Liver (tissue), 9 donors: ENCODE data around the gene EN2. TPM values are rescaled to one million over a fixed set of nuclear protein-coding genes. Genes with fewer than 3 reads are reported as not detected.

Source experiments
- DNase-seq: peaks from one replicate; pipeline ENCODE4 v3.0.0-alpha.2; 2017; ENCODE audit warnings: low spot score
- H3K27ac ChIP-seq, 2 donors: one replicate each; pipeline ENCODE4 v1.7.0; 2013; ENCODE audit warnings: inconsistent platforms in 2 of 2, low read length in 2 of 2, control low read depth in 1 of 2, low read depth in 1 of 2, mild to moderate bottlenecking in 1 of 2
- H3K27me3 ChIP-seq, 4 donors: one replicate each; pipeline versions ENCODE4 v1.6.1 to v1.7.0; 2013; ENCODE audit warnings: low read length in 3 of 4, inconsistent platforms in 1 of 4, mild to moderate bottlenecking in 1 of 4, moderate library complexity in 1 of 4; ENCODE audit not compliant: control insufficient read depth in 4 of 4, insufficient read depth in 4 of 4
- H3K36me3 ChIP-seq, 4 donors: one replicate each; pipeline versions ENCODE4 v1.6.1 to v1.7.0; 2013; ENCODE audit warnings: low read length in 3 of 4, mild to moderate bottlenecking in 3 of 4, low read depth in 1 of 4, moderate library complexity in 1 of 4; ENCODE audit not compliant: control insufficient read depth in 4 of 4, insufficient read depth in 3 of 4
- H3K4me1 ChIP-seq, 4 donors: one replicate each; pipeline versions ENCODE4 v1.6.1 to v1.7.0; 2013; ENCODE audit warnings: low read length in 3 of 4, mild to moderate bottlenecking in 3 of 4, moderate library complexity in 1 of 4; ENCODE audit not compliant: control insufficient read depth in 4 of 4, insufficient read depth in 4 of 4
- H3K4me3 ChIP-seq, 3 donors: one replicate each; pipeline versions ENCODE4 v1.6.1 to v1.7.0; 2013; ENCODE audit warnings: low read length in 3 of 3, control low read depth in 1 of 3, low read depth in 1 of 3, mild to moderate bottlenecking in 1 of 3
- H3K9ac ChIP-seq, 2 donors: one replicate each; pipeline ENCODE4 v1.7.0; 2013; ENCODE audit warnings: low read length in 2 of 2, mild to moderate bottlenecking in 2 of 2, moderate library complexity in 2 of 2, control low read depth in 1 of 2, low read depth in 1 of 2
- H3K9me3 ChIP-seq, 4 donors: one replicate each; pipeline versions ENCODE4 v1.6.1 to v1.7.0; 2013; ENCODE audit warnings: low read length in 3 of 4; ENCODE audit not compliant: control insufficient read depth in 4 of 4
- EGR1 ChIP-seq, 2 donors: IDR thresholded peaks; 2 replicates each; pipeline ENCODE4 v1.6.1; 2016 to 2018; ENCODE audit warnings: antibody characterized with exemption in 2 of 2, low read depth in 2 of 2
- FOXA1 ChIP-seq: IDR thresholded peaks from 2 replicates; pipeline ENCODE4 v1.6.1; 2016; ENCODE audit warnings: antibody characterized with exemption
- FOXA2 ChIP-seq: IDR thresholded peaks from 2 replicates; pipeline ENCODE4 v1.6.1; 2016; ENCODE audit warnings: antibody characterized with exemption
- GABPA ChIP-seq, 2 donors: IDR thresholded peaks in 1 of 2; conservative IDR thresholded peaks in 1 of 2; 2 replicates each; pipeline ENCODE4 v1.6.1; 2016; ENCODE audit warnings: antibody characterized with exemption in 2 of 2, mild to moderate bottlenecking in 1 of 2, moderate library complexity in 1 of 2
- HNF4A ChIP-seq, 2 donors: conservative IDR thresholded peaks; 2 replicates each; pipeline ENCODE4 v1.6.1; 2016; ENCODE audit warnings: antibody characterized with exemption in 2 of 2, mild to moderate bottlenecking in 2 of 2
- HNF4G ChIP-seq: IDR thresholded peaks from 2 replicates; pipeline ENCODE4 v1.6.1; 2016; ENCODE audit warnings: antibody characterized with exemption
- JUND ChIP-seq, 2 donors: IDR thresholded peaks; 2 replicates each; pipeline ENCODE4 v1.6.1; 2016; ENCODE audit warnings: antibody characterized with exemption in 2 of 2
- NR2F2 ChIP-seq: IDR thresholded peaks from 2 replicates; pipeline ENCODE4 v1.6.1; 2016; ENCODE audit warnings: antibody characterized with exemption
- RAD21 ChIP-seq, 2 donors: IDR thresholded peaks; 2 replicates each; pipeline ENCODE4 v1.6.1; 2016; ENCODE audit warnings: antibody characterized with exemption in 2 of 2, mild to moderate bottlenecking in 2 of 2
- RXRA ChIP-seq, 2 donors: IDR thresholded peaks; 2 replicates each; pipeline ENCODE4 v1.6.1; 2017 to 2018; ENCODE audit warnings: antibody characterized with exemption in 2 of 2, mild to moderate bottlenecking in 1 of 2
- SP1 ChIP-seq: IDR thresholded peaks from 2 replicates; pipeline ENCODE4 v1.6.1; 2018; ENCODE audit warnings: antibody characterized with exemption, mild to moderate bottlenecking
- TAF1 ChIP-seq: conservative IDR thresholded peaks from 2 replicates; pipeline ENCODE4 v1.6.1; 2016; ENCODE audit warnings: antibody characterized with exemption, mild to moderate bottlenecking
- YY1 ChIP-seq: IDR thresholded peaks from 2 replicates; pipeline ENCODE4 v1.6.1; 2016; ENCODE audit warnings: antibody characterized with exemption, mild to moderate bottlenecking
- WGBS: extraction: QIAGEN DNeasy Blood & Tissue Kit; methylation state at CpG from one replicate; pipeline ENCODE4 v1.1.7; 2013; 5-methylcytosine and 5-hydroxymethylcytosine counted together
- polyA plus RNA-seq, 2 donors: library from polyadenylated mRNA; stranded (reverse) in 1 of 2; unstranded in 1 of 2; fragments of 200-250 nt in 1 of 2; fragments of >200 nt in 1 of 2; fragmentation: Nextera tagmentation in 1 of 2; extraction: Ambion mirVana in 1 of 2; gene quantifications; one replicate each; pipeline versions ENCODE4 v1.2.1 to v1.2.3, GENCODE V29; 2013 to 2015
- total RNA-seq, 2 donors: library from RNA; depleted of rRNA; stranded (reverse); fragments of >200 nt; gene quantifications; one replicate each; pipeline ENCODE4 v1.2.3, GENCODE V29; 2014
- TF ChIP-seq, protein P1 (sequence below): IDR thresholded peaks from 2 replicates; pipeline ENCODE4 v1.6.1; 2016; ENCODE audit warnings: antibody characterized with exemption, mild to moderate bottlenecking
- TF ChIP-seq, protein P2 (sequence below): IDR thresholded peaks from 2 replicates; pipeline ENCODE4 v1.6.1; 2016; ENCODE audit warnings: antibody characterized with exemption
- TF ChIP-seq, protein P3 (sequence below): IDR thresholded peaks from 2 replicates; pipeline ENCODE4 v1.6.1; 2016; ENCODE audit warnings: antibody characterized with exemption
- TF ChIP-seq, protein P4 (sequence below): IDR thresholded peaks from 2 replicates; pipeline ENCODE4 v1.6.1; 2016; ENCODE audit warnings: antibody characterized with exemption
- TF ChIP-seq, protein P5 (sequence below): fragments of 150-350 bp; IDR thresholded peaks from 2 replicates; pipeline ENCODE4 v1.5.1; 2017; ENCODE audit warnings: improper control_type of control experiment, low read depth, low read length; ENCODE audit not compliant: missing input control
- donor health status: healthy.
- donor health status: healthy.
- donor health status: healthy.
- donor health status: healthy.
- donor health status: healthy.

Gene EN2
- total and polyA plus RNA-seq, 4 donors, result under 0.01 TPM; not detected in 3

DNA sequence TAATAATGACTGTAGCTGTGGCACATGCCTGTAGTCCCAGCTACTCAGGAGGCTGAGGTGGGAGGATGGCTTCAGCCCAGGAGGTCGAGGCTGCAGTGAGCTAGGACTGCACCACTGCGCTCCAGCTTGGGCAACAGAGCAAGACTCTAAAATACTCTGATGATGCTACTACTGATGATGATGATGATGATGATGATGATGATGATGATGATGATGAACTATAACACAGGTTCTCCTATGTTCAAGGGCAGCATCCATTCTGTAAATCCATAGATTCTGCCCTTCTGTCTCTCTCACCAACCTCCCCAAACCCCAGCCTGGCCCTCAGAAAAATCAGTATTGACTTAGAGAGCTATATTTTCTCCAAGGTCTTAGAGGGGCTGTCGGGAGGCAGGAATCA lies 22.8 kb upstream of the EN2 start:
- no peak for TF ChIP-seq HNF4A (conservative IDR thresholded peaks at IDR 0.05)
- TF ChIP-seq NR2F2, result no peak
- TF ChIP-seq, protein P1, sequence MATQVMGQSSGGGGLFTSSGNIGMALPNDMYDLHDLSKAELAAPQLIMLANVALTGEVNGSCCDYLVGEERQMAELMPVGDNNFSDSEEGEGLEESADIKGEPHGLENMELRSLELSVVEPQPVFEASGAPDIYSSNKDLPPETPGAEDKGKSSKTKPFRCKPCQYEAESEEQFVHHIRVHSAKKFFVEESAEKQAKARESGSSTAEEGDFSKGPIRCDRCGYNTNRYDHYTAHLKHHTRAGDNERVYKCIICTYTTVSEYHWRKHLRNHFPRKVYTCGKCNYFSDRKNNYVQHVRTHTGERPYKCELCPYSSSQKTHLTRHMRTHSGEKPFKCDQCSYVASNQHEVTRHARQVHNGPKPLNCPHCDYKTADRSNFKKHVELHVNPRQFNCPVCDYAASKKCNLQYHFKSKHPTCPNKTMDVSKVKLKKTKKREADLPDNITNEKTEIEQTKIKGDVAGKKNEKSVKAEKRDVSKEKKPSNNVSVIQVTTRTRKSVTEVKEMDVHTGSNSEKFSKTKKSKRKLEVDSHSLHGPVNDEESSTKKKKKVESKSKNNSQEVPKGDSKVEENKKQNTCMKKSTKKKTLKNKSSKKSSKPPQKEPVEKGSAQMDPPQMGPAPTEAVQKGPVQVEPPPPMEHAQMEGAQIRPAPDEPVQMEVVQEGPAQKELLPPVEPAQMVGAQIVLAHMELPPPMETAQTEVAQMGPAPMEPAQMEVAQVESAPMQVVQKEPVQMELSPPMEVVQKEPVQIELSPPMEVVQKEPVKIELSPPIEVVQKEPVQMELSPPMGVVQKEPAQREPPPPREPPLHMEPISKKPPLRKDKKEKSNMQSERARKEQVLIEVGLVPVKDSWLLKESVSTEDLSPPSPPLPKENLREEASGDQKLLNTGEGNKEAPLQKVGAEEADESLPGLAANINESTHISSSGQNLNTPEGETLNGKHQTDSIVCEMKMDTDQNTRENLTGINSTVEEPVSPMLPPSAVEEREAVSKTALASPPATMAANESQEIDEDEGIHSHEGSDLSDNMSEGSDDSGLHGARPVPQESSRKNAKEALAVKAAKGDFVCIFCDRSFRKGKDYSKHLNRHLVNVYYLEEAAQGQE, result no peak
- TF ChIP-seq, protein P2, sequence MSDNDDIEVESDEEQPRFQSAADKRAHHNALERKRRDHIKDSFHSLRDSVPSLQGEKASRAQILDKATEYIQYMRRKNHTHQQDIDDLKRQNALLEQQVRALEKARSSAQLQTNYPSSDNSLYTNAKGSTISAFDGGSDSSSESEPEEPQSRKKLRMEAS, result no peak
- TF ChIP-seq RAD21 (IDR thresholded peaks at IDR 0.05), result no peak
- TF ChIP-seq, protein P3, sequence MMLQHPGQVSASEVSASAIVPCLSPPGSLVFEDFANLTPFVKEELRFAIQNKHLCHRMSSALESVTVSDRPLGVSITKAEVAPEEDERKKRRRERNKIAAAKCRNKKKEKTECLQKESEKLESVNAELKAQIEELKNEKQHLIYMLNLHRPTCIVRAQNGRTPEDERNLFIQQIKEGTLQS, result no peak
- no peak for TF ChIP-seq FOXA1
- TF ChIP-seq EGR1 (IDR thresholded peaks at IDR 0.05; ENCODE audit: low read depth in 2 of 2), result no peak
- no peak for TF ChIP-seq YY1
- no peak for TF ChIP-seq GABPA (IDR thresholded peaks at IDR 0.05 in 1 of 2, conservative IDR thresholded peaks at IDR 0.05 in 1 of 2)
- no peak for TF ChIP-seq TAF1
- TF ChIP-seq, protein P4, sequence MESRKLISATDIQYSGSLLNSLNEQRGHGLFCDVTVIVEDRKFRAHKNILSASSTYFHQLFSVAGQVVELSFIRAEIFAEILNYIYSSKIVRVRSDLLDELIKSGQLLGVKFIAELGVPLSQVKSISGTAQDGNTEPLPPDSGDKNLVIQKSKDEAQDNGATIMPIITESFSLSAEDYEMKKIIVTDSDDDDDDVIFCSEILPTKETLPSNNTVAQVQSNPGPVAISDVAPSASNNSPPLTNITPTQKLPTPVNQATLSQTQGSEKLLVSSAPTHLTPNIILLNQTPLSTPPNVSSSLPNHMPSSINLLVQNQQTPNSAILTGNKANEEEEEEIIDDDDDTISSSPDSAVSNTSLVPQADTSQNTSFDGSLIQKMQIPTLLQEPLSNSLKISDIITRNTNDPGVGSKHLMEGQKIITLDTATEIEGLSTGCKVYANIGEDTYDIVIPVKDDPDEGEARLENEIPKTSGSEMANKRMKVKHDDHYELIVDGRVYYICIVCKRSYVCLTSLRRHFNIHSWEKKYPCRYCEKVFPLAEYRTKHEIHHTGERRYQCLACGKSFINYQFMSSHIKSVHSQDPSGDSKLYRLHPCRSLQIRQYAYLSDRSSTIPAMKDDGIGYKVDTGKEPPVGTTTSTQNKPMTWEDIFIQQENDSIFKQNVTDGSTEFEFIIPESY, result no peak
- TF ChIP-seq JUND (IDR thresholded peaks at IDR 0.05), result no peak
- TF ChIP-seq, protein P5, sequence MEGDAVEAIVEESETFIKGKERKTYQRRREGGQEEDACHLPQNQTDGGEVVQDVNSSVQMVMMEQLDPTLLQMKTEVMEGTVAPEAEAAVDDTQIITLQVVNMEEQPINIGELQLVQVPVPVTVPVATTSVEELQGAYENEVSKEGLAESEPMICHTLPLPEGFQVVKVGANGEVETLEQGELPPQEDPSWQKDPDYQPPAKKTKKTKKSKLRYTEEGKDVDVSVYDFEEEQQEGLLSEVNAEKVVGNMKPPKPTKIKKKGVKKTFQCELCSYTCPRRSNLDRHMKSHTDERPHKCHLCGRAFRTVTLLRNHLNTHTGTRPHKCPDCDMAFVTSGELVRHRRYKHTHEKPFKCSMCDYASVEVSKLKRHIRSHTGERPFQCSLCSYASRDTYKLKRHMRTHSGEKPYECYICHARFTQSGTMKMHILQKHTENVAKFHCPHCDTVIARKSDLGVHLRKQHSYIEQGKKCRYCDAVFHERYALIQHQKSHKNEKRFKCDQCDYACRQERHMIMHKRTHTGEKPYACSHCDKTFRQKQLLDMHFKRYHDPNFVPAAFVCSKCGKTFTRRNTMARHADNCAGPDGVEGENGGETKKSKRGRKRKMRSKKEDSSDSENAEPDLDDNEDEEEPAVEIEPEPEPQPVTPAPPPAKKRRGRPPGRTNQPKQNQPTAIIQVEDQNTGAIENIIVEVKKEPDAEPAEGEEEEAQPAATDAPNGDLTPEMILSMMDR, result no peak
- Histone ChIP-seq H3K9me3 (no peaks in the 10 kb centered on the region), H3K27ac (no peak overlapping the region), H3K4me3 (no peak overlapping the region), H3K9ac (no peak overlapping the region), H3K36me3 (no peaks in the 10 kb centered on the region), H3K4me1 (no peaks in the 10 kb centered on the region), H3K27me3 (peaks cover 0 to 12% (median 3%) of the 10 kb centered on the region in 4 donors)
- DNase-seq, result no peak
- 73% methylated on average over 3 of the region's 3 CpGs for WGBS

DNA sequence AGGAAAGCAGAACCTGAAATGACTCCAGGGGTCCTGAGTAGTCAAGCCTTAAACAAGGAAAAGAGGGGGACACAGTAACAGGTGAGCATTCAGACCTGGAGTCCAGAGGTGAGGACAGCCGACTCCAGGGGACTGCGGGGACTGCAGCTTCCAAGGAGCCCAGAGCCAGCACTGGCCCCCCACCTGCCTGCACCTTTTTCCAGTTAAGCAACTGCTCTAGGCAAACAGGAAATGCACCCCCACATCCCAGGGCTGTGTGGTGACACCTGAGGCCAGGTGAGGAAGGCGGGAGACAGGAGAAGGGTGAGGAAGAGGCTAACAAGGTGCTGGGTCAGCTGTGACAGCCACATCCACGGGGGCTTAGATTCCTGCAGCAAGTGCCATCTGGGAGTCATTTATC lies 20.1 kb upstream of the EN2 start:
- Histone ChIP-seq H3K9me3 (no peaks in the 10 kb centered on the region), H3K27me3 (peaks cover 2 to 12% (median 4%) of the 10 kb centered on the region in 4 donors), H3K4me1 (no peaks in the 10 kb centered on the region), H3K4me3 (no peak overlapping the region), H3K36me3 (no peaks in the 10 kb centered on the region), H3K9ac (no peak overlapping the region), H3K27ac (no peak overlapping the region)
- no peak for DNase-seq
- WGBS, result 77% methylated on average over 4 of the region's 4 CpGs
- no peak for TF ChIP-seq HNF4G
- TF ChIP-seq SP1, result no peak
- no peak for TF ChIP-seq RXRA (IDR thresholded peaks at IDR 0.05)
- TF ChIP-seq EGR1 (IDR thresholded peaks at IDR 0.05; ENCODE audit: low read depth in 2 of 2), result no peak
- TF ChIP-seq FOXA2, result no peak
- no peak for TF ChIP-seq FOXA1
- no peak for TF ChIP-seq NR2F2
- no peak for TF ChIP-seq RAD21 (IDR thresholded peaks at IDR 0.05)
- TF ChIP-seq, protein P2, result no peak
- TF ChIP-seq YY1, result no peak
- TF ChIP-seq, protein P3, result no peak
- TF ChIP-seq, protein P1, result no peak
- no peak for TF ChIP-seq GABPA (IDR thresholded peaks at IDR 0.05 in 1 of 2, conservative IDR thresholded peaks at IDR 0.05 in 1 of 2)
- no peak for TF ChIP-seq HNF4A (conservative IDR thresholded peaks at IDR 0.05)
